Neural progenitor cell (in vitro differentiated cells): ENCODE results near the gene FCN3. TPM values are rescaled to one million over a fixed set of nuclear protein-coding genes. Genes with fewer than 3 reads are reported as not detected.

Experiments used
- DNase-seq: peaks from one replicate; pipeline ENCODE4 v3.0.0-alpha.2; 2016; ENCODE audit warnings: low spot score
- H2AFZ ChIP-seq: fragments of 200-600 bp; sonication (generic); replicated peaks from 2 replicates; pipeline ENCODE4 v1.6.1; 2016; ENCODE audit warnings: antibody characterized with exemption
- H3F3A ChIP-seq: fragments of 200-600 bp; sonication (generic); 2 replicates; pipeline ENCODE4 v1.6.1; 2016; ENCODE audit warnings: antibody characterized with exemption, low read depth
- H3K27ac ChIP-seq: fragments of 200-600 bp; sonication (generic); 2 replicates; pipeline ENCODE4 v1.5.1; 2016; ENCODE audit warnings: mild to moderate bottlenecking
- H3K27me3 ChIP-seq: fragments of 200-600 bp; sonication (generic); 2 replicates; pipeline ENCODE4 v1.6.1; 2016; ENCODE audit warnings: mild to moderate bottlenecking, moderate library complexity
- H3K36me3 ChIP-seq: fragments of 200-600 bp; sonication (generic); 2 replicates; pipeline ENCODE4 v1.5.1; 2016
- H3K4me1 ChIP-seq: fragments of 200-600 bp; sonication (generic); 2 replicates; pipeline ENCODE4 v1.6.1; 2016; ENCODE audit warnings: mixed run types
- H3K4me2 ChIP-seq: fragments of 200-600 bp; sonication (generic); 2 replicates; pipeline ENCODE4 v1.6.1; 2016
- H3K4me3 ChIP-seq: fragments of 200-600 bp; sonication (generic); 2 replicates; pipeline ENCODE4 v1.5.1; 2016
- H3K79me2 ChIP-seq: fragments of 200-600 bp; sonication (generic); 2 replicates; pipeline ENCODE4 v1.6.1; 2016; ENCODE audit warnings: low read depth
- H3K9ac ChIP-seq: fragments of 200-600 bp; sonication (generic); 2 replicates; pipeline ENCODE4 v1.6.1; 2016
- H3K9me3 ChIP-seq: fragments of 200-600 bp; sonication (generic); 2 replicates; pipeline ENCODE4 v1.5.1; 2016; ENCODE audit warnings: low read depth
- H4K20me1 ChIP-seq: fragments of 200-600 bp; sonication (generic); 2 replicates; pipeline ENCODE4 v1.6.1; 2016; ENCODE audit warnings: low read depth
- H3K27ac Mint-ChIP-seq: 3 replicates; pipeline ENCODE4 v1.8.0; 2021; ENCODE audit warnings: mixed read lengths
- H3K27me3 Mint-ChIP-seq: 2 replicates; pipeline ENCODE4 v1.8.0; 2022; ENCODE audit warnings: low read depth, mild to moderate bottlenecking, inconsistent platforms, moderate library complexity, mixed read lengths; ENCODE audit not compliant: insufficient read depth
- H3K36me3 Mint-ChIP-seq: 3 replicates; pipeline ENCODE4 v1.8.0; 2021; ENCODE audit warnings: mixed read lengths
- H3K4me1 Mint-ChIP-seq: 3 replicates; pipeline ENCODE4 v1.8.0; 2021; ENCODE audit warnings: mixed read lengths
- H3K4me3 Mint-ChIP-seq: 3 replicates; pipeline ENCODE4 v1.8.0; 2021; ENCODE audit warnings: mild to moderate bottlenecking, moderate library complexity, mixed read lengths
- H3K9me3 Mint-ChIP-seq: 3 replicates; pipeline ENCODE4 v1.8.0; 2020; ENCODE audit warnings: mixed read lengths
- CTCF ChIP-seq: fragments of 200-600 bp; sonication (generic); IDR thresholded peaks from 2 replicates; pipeline ENCODE4 v1.5.1; 2017; ENCODE audit warnings: antibody characterized with exemption, mild to moderate bottlenecking
- EZH2 ChIP-seq: fragments of 200-600 bp; sonication (generic); IDR thresholded peaks from 2 replicates; pipeline ENCODE4 v1.6.1; 2017; ENCODE audit warnings: antibody characterized with exemption, mild to moderate bottlenecking, moderate library complexity
- EZH2phosphoT487 ChIP-seq: fragments of 200-600 bp; sonication (generic); IDR thresholded peaks from 2 replicates; pipeline ENCODE4 v1.6.1; 2017; ENCODE audit warnings: antibody characterized with exemption
- total RNA-seq: library from RNA; depleted of rRNA; stranded (reverse); fragments of >200 nt; gene quantifications from 2 replicates; pipeline ENCODE4 v1.2.3, GENCODE V29; 2015; ENCODE audit warnings: low replicate concordance

Gene FCN3
- not detected in 2 replicates for total RNA-seq

- no peak within 1 kb of the TSS for H3K27ac ChIP-seq
- no peak within 1 kb of the TSS for H3K4me3 ChIP-seq
- no peaks in the 10 kb centered on the region for H4K20me1 ChIP-seq
- H3K4me1 Mint-ChIP-seq, result peaks cover 2% of the 10 kb centered on the region
- no peaks in the 10 kb centered on the region for H3K79me2 ChIP-seq
- H3K27ac Mint-ChIP-seq, result peak within 1 kb of the TSS; percentile 57
- no peaks in the 10 kb centered on the region for H3K27me3 ChIP-seq
- H3K4me3 Mint-ChIP-seq, result no peak within 1 kb of the TSS
- no peak within 1 kb of the TSS for H2AFZ ChIP-seq
- no peaks in the 10 kb centered on the region for H3K36me3 ChIP-seq
- H3K36me3 Mint-ChIP-seq, result no peaks in the 10 kb centered on the region
- no peaks in the 10 kb centered on the region for H3F3A ChIP-seq
- H3K9ac ChIP-seq, result no peak within 1 kb of the TSS
- H3K9me3 Mint-ChIP-seq, result no peaks in the 10 kb centered on the region
- no peaks in the 10 kb centered on the region for H3K4me1 ChIP-seq
- H3K27me3 Mint-ChIP-seq, result peaks cover 8% of the 10 kb centered on the region
- no peak for DNase-seq
- no peaks in the 10 kb centered on the region for H3K9me3 ChIP-seq
- H3K4me2 ChIP-seq, result no peak within 1 kb of the TSS
- no peak for TF ChIP-seq CTCF
- no peak for TF ChIP-seq EZH2
- no peak for TF ChIP-seq EZH2phosphoT487
Observed at GRCh38 chr1:27374362-27375086, at the start of gene FCN3. TSS of gene FCN3 (minus strand) at chr1:27374824. CDS start at chr1:27374818, 6 bp downstream.

GRCh38 chr1:27423709-27424108 is 49.1 kb upstream of the FCN3 start:
- Mint-ChIP-seq H3K27ac (peak overlapping the region; percentile 46), H3K9me3 (no peaks in the 10 kb centered on the region), H3K36me3 (peaks cover 9% of the 10 kb centered on the region), H3K4me3 (no peak overlapping the region), H3K27me3 (peaks cover 6% of the 10 kb centered on the region), H3K4me1 (peaks cover 42% of the 10 kb centered on the region)
- Histone ChIP-seq H3K4me2 (no peak overlapping the region), H3K27ac (no peak overlapping the region), H3K4me1 (peaks cover 10% of the 10 kb centered on the region), H2AFZ (no peak overlapping the region), H3K4me3 (no peak overlapping the region), H3K9ac (no peak overlapping the region), H3F3A (peaks cover 28% of the 10 kb centered on the region), H3K9me3 (no peaks in the 10 kb centered on the region), H4K20me1 (peaks cover 12% of the 10 kb centered on the region), H3K27me3 (no peaks in the 10 kb centered on the region), H3K79me2 (peaks cover 15% of the 10 kb centered on the region), H3K36me3 (no peaks in the 10 kb centered on the region)
- no peak for DNase-seq
- no peak for TF ChIP-seq EZH2
- TF ChIP-seq CTCF, result no peak
- TF ChIP-seq EZH2phosphoT487, result no peak

- H3K4me3 ChIP-seq, result no peak overlapping the region
- no peak overlapping the region for H3K9ac ChIP-seq
- no peaks in the 10 kb centered on the region for H3K9me3 ChIP-seq
- peaks cover 17% of the 10 kb centered on the region for H3K4me1 ChIP-seq
- peaks cover 37% of the 10 kb centered on the region for H3K36me3 Mint-ChIP-seq
- H3K27me3 Mint-ChIP-seq, result peaks cover 3% of the 10 kb centered on the region
- H3K4me3 Mint-ChIP-seq, result no peak overlapping the region
- H4K20me1 ChIP-seq, result no peaks in the 10 kb centered on the region
- TF ChIP-seq CTCF, result no peak
- TF ChIP-seq EZH2phosphoT487, result no peak
- no peak for TF ChIP-seq EZH2
- H3F3A ChIP-seq, result peaks cover 12% of the 10 kb centered on the region
- H3K27me3 ChIP-seq, result no peaks in the 10 kb centered on the region
- H3K4me2 ChIP-seq, result peak overlapping the region; percentile 21
- H3K27ac Mint-ChIP-seq, result peak overlapping the region; percentile 86
- H3K4me1 Mint-ChIP-seq, result peaks cover 21% of the 10 kb centered on the region
- peaks cover 15% of the 10 kb centered on the region for H3K79me2 ChIP-seq
- DNase-seq, result no peak
- peak overlapping the region; percentile 28 for H3K27ac ChIP-seq
- no peak overlapping the region for H2AFZ ChIP-seq
- no peaks in the 10 kb centered on the region for H3K9me3 Mint-ChIP-seq
- H3K36me3 ChIP-seq, result no peaks in the 10 kb centered on the region
Observed at GRCh38 chr1:27418326-27419185, 43.9 kb upstream of the FCN3 start.
